ENCODE results near the gene POLE. TPM values are rescaled to one million over a fixed set of nuclear protein-coding genes. Genes with fewer than 3 reads are reported as not detected.

The POLE gene
- total RNA-seq, 1 experiment from 2014 or later = 147 TPM

GRCh38 chr12:132582582-132583410, 104.3 kb downstream of the POLE start:
- Histone ChIP-seq H2BK120ac (ENCODE audit: low read depth, low read length, poor library complexity, severe bottlenecking) (no peak overlapping the region), H3K79me1 (ENCODE audit: insufficient read depth, low read depth, low read length, poor library complexity, severe bottlenecking) (no peaks in the 10 kb centered on the region), H4K5ac (ENCODE audit: insufficient read length, low read depth, low read length) (no peak overlapping the region), H2BK15ac (ENCODE audit: low read depth, low read length) (no peak overlapping the region), H2BK12ac (ENCODE audit: insufficient read length, low read depth, low read length) (no peak overlapping the region), H2BK20ac (ENCODE audit: low read depth, low read length, poor library complexity, severe bottlenecking) (no peak overlapping the region), H4K20me1 (ENCODE audit: control insufficient read depth, insufficient read depth, insufficient read length) (peaks cover 2% of the 10 kb centered on the region), H4K8ac (replicated peaks; ENCODE audit: insufficient read length, low read depth, low read length) (no peak overlapping the region), H3K4me1 (ENCODE audit: insufficient read depth, low read length) (no peaks in the 10 kb centered on the region), H3K79me2 (ENCODE audit: insufficient read depth, low read length) (no peaks in the 10 kb centered on the region), H3K18ac (ENCODE audit: insufficient read length, low read depth, low read length) (no peak overlapping the region), H2BK5ac (ENCODE audit: insufficient read length, low read length) (no peak overlapping the region), H3K9me3 (ENCODE audit: control insufficient read depth, low read depth, low read length) (no peaks in the 10 kb centered on the region), H3K27ac (ENCODE audit: insufficient read length, low read depth, low read length) (no peak overlapping the region), H3K23me2 (ENCODE audit: insufficient read length, low read depth, low read length, poor library complexity, severe bottlenecking) (peaks cover 16% of the 10 kb centered on the region), H4K91ac (ENCODE audit: insufficient read length, low read depth, low read length) (no peak overlapping the region), H3K23ac (ENCODE audit: insufficient read length, low read depth, low read length) (no peak overlapping the region), H3K14ac (ENCODE audit: insufficient read depth, low read length) (no peak overlapping the region), H3K56ac (ENCODE audit: insufficient read length, low read depth, low read length) (no peak overlapping the region), H2AFZ (ENCODE audit: low read length) (no peak overlapping the region), H3K9ac (ENCODE audit: extremely low read depth, insufficient read length, low read length) (no peak overlapping the region), H3T11ph (ENCODE audit: low read length) (no peak overlapping the region), H3K4ac (ENCODE audit: low read depth, low read length) (no peak overlapping the region), H3K4me2 (ENCODE audit: insufficient read depth, insufficient read length, low read length) (peak overlapping the region; percentile 31), H3K27me3 (ENCODE audit: insufficient read depth, low read length) (peaks cover 21% of the 10 kb centered on the region; the same call in 1 of the 2 replicates), H2AK5ac (ENCODE audit: insufficient read length, low read length) (no peak overlapping the region)
- DNase-seq = no peak
- TF ChIP-seq, protein P1, sequence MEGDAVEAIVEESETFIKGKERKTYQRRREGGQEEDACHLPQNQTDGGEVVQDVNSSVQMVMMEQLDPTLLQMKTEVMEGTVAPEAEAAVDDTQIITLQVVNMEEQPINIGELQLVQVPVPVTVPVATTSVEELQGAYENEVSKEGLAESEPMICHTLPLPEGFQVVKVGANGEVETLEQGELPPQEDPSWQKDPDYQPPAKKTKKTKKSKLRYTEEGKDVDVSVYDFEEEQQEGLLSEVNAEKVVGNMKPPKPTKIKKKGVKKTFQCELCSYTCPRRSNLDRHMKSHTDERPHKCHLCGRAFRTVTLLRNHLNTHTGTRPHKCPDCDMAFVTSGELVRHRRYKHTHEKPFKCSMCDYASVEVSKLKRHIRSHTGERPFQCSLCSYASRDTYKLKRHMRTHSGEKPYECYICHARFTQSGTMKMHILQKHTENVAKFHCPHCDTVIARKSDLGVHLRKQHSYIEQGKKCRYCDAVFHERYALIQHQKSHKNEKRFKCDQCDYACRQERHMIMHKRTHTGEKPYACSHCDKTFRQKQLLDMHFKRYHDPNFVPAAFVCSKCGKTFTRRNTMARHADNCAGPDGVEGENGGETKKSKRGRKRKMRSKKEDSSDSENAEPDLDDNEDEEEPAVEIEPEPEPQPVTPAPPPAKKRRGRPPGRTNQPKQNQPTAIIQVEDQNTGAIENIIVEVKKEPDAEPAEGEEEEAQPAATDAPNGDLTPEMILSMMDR (conservative IDR thresholded peaks at IDR 0.05) = no peak
- no peak overlapping the region for H3K27ac Mint-ChIP-seq
- no CpG with 5 or more reads among the region's 89 CpGs for WGBS (ENCODE audit: extremely low coverage, insufficient read length, low lambda C conversion rate)
- peaks cover 4 to 10% of the 10 kb centered on the region in 2 experiments for H3K4me1 Mint-ChIP-seq
- peaks cover 85% of the 10 kb centered on the region for H3K27me3 Mint-ChIP-seq (ENCODE audit: low read depth)
- peaks cover 4 to 22% (median 16%) of the 10 kb centered on the region in 3 experiments; a peak in 6 of 7 replicates for H3K36me3 Mint-ChIP-seq (ENCODE audit: insufficient read depth in 1 of 3, low read depth in 3 of 3)
- peak overlapping the region; percentile 46 to 70 for H3K4me3 Mint-ChIP-seq
- H3K9me3 Mint-ChIP-seq = no peaks in the 10 kb centered on the region

Measured in H9 (cell line).